OCI-LY1 (cell line): ENCODE measurements around the gene ZBTB20.

ENCODE experiments used
- H2AFZ ChIP-seq: fragments of 200-600 bp; sonication (generic), shearing (Covaris generic); 2 replicates; pipeline ENCODE4 v1.6.0; 2014; ENCODE audit warnings: antibody characterized with exemption, mild to moderate bottlenecking, low read length
- H3F3A ChIP-seq: fragments of 200-600 bp; sonication (generic), shearing (Covaris generic); 2 replicates; pipeline ENCODE4 v1.6.0; 2014; ENCODE audit warnings: mild to moderate bottlenecking, antibody characterized with exemption, low read length, moderate library complexity; ENCODE audit not compliant: insufficient read depth
- H3K27ac ChIP-seq: fragments of 200-600 bp; sonication (generic); 2 replicates; pipeline ENCODE4 v1.5.1; 2014; ENCODE audit warnings: low read length, mixed run types, mild to moderate bottlenecking, low read depth; ENCODE audit not compliant: poor library complexity, severe bottlenecking
- H3K27me3 ChIP-seq: fragments of 200-600 bp; sonication (generic); 2 replicates; pipeline ENCODE4 v1.6.0; 2014; ENCODE audit warnings: antibody characterized with exemption, mild to moderate bottlenecking, low read length, moderate library complexity; ENCODE audit not compliant: insufficient read depth
- H3K36me3 ChIP-seq: fragments of 200-600 bp; sonication (generic); 2 replicates; pipeline ENCODE4 v1.6.1; 2014; ENCODE audit warnings: mild to moderate bottlenecking, antibody characterized with exemption, low read length, moderate library complexity, mixed read lengths; ENCODE audit not compliant: insufficient read depth
- H3K4me1 ChIP-seq: fragments of 200-600 bp; sonication (generic); 2 replicates; pipeline ENCODE4 v1.5.1; 2014; ENCODE audit warnings: mild to moderate bottlenecking, low read length, moderate library complexity; ENCODE audit not compliant: insufficient read depth, severe bottlenecking
- H3K4me2 ChIP-seq: fragments of 200-600 bp; sonication (generic), shearing (Covaris generic); 2 replicates; pipeline ENCODE4 v1.6.1; 2014; ENCODE audit warnings: low read length
- H3K4me3 ChIP-seq: fragments of 200-600 bp; sonication (generic); 2 replicates; pipeline ENCODE4 v1.5.1; 2014; ENCODE audit warnings: low read length, low read depth, mild to moderate bottlenecking, mixed read lengths; ENCODE audit not compliant: poor library complexity, severe bottlenecking
- H3K79me2 ChIP-seq: fragments of 200-600 bp; shearing (Covaris generic); 2 replicates; pipeline ENCODE4 v1.6.1; 2016; ENCODE audit warnings: mixed run types, low read length, mixed read lengths; ENCODE audit not compliant: insufficient read depth
- H3K9ac ChIP-seq: fragments of 200-600 bp; sonication (generic), shearing (Covaris generic); 2 replicates; pipeline ENCODE4 v1.6.1; 2014; ENCODE audit warnings: mild to moderate bottlenecking, low read length, mixed read lengths
- H3K9me2 ChIP-seq: fragments of 200-600 bp; sonication (generic), shearing (Covaris generic); 2 replicates; pipeline ENCODE4 v1.6.1; 2014; ENCODE audit warnings: low read depth, mild to moderate bottlenecking, low read length, mixed read lengths
- H3K9me3 ChIP-seq: fragments of 200-600 bp; shearing (Covaris generic); 2 replicates; pipeline ENCODE4 v1.6.1; 2014; ENCODE audit warnings: low read length, mixed read lengths
- H4K20me1 ChIP-seq: fragments of 200-600 bp; sonication (generic), shearing (Covaris generic); 2 replicates; pipeline ENCODE4 v1.6.0; 2016; ENCODE audit warnings: mild to moderate bottlenecking, low read length; ENCODE audit not compliant: insufficient read depth
- EZH2 ChIP-seq: fragments of 200-600 bp; sonication (generic), shearing (Covaris generic); IDR thresholded peaks from 2 replicates; pipeline ENCODE4 v1.8.0; 2017; ENCODE audit warnings: borderline replicate concordance, mixed run types, mild to moderate bottlenecking, antibody characterized with exemption, low read length, moderate library complexity, mixed read lengths
- TF ChIP-seq, protein P1 (sequence below): fragments of 200-600 bp; sonication (generic), shearing (Covaris generic); IDR thresholded peaks from 2 replicates; pipeline ENCODE4 v1.5.1; 2017; ENCODE audit warnings: mild to moderate bottlenecking, antibody characterized with exemption, low read length, moderate library complexity, mixed read lengths

The ZBTB20 gene

DNA sequence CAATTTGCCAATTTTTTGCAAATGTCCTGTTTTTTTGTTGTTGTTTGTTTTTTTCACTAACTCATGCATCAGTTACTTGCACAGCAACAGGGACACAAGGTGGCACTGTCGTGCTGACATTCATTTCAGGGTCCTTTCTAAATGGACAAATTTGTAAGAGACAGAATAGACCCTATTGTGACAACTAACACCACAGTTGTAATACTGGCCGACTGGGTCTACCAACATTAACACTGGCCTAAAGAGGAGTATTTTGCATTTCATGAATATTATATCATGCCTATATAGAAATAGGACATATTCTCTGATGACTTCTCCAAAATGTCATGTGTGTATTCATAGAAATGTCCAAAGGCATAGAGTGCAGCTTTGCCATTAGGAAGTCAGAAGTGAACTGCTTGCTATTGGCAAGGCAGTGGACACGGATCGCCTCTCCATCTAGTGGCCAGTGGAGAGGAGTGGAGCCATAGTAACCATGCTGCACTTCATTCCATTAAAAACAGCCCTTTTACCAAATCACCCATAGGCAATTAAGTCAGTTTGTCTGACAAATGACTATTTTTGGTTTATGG, 54.8 kb downstream of the ZBTB20 start:
- Histone ChIP-seq H3K4me3 (no peak overlapping the region), H3F3A (no peaks in the 10 kb centered on the region), H3K79me2 (no peaks in the 10 kb centered on the region), H3K36me3 (no peaks in the 10 kb centered on the region), H4K20me1 (no peaks in the 10 kb centered on the region), H3K27ac (no peak overlapping the region), H3K9ac (no peak overlapping the region), H3K4me1 (peaks cover 7% of the 10 kb centered on the region), H3K9me3 (no peaks in the 10 kb centered on the region), H2AFZ (no peak overlapping the region), H3K27me3 (no peaks in the 10 kb centered on the region), H3K4me2 (no peak overlapping the region), H3K9me2 (no peaks in the 10 kb centered on the region)
- no peak for TF ChIP-seq EZH2
- TF ChIP-seq, protein P1, sequence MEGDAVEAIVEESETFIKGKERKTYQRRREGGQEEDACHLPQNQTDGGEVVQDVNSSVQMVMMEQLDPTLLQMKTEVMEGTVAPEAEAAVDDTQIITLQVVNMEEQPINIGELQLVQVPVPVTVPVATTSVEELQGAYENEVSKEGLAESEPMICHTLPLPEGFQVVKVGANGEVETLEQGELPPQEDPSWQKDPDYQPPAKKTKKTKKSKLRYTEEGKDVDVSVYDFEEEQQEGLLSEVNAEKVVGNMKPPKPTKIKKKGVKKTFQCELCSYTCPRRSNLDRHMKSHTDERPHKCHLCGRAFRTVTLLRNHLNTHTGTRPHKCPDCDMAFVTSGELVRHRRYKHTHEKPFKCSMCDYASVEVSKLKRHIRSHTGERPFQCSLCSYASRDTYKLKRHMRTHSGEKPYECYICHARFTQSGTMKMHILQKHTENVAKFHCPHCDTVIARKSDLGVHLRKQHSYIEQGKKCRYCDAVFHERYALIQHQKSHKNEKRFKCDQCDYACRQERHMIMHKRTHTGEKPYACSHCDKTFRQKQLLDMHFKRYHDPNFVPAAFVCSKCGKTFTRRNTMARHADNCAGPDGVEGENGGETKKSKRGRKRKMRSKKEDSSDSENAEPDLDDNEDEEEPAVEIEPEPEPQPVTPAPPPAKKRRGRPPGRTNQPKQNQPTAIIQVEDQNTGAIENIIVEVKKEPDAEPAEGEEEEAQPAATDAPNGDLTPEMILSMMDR: peak; percentile 83

DNA sequence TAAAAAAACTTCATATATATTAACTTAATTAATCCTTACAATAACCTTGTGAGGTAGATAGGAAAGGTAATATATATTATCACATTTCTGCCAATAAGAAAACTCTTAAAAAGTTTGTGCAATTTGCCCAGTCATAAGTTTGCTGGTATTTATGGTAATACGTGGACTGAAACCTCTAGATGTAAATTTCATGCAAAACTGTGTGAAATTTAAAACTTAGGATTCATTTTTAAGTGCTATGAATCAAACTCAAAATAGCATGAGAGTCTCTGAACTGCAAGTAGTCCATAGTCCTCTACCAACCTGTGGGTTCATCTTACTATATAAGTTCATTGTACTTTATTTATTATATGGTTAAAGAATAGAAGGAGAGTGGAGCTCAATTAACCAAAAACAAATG, 56.4 kb downstream of the ZBTB20 start:
- no peaks in the 10 kb centered on the region for H3K9me2 ChIP-seq
- no peak overlapping the region for H2AFZ ChIP-seq
- no peaks in the 10 kb centered on the region for H3F3A ChIP-seq
- H3K9ac ChIP-seq: no peak overlapping the region
- no peaks in the 10 kb centered on the region for H3K9me3 ChIP-seq
- H3K4me2 ChIP-seq: no peak overlapping the region
- H3K4me3 ChIP-seq: no peak overlapping the region
- no peaks in the 10 kb centered on the region for H3K79me2 ChIP-seq
- H3K4me1 ChIP-seq: peaks cover 7% of the 10 kb centered on the region
- H3K36me3 ChIP-seq: no peaks in the 10 kb centered on the region
- TF ChIP-seq, protein P1: no peak
- no peak for TF ChIP-seq EZH2
- no peaks in the 10 kb centered on the region for H4K20me1 ChIP-seq
- no peaks in the 10 kb centered on the region for H3K27me3 ChIP-seq
- H3K27ac ChIP-seq: no peak overlapping the region

DNA sequence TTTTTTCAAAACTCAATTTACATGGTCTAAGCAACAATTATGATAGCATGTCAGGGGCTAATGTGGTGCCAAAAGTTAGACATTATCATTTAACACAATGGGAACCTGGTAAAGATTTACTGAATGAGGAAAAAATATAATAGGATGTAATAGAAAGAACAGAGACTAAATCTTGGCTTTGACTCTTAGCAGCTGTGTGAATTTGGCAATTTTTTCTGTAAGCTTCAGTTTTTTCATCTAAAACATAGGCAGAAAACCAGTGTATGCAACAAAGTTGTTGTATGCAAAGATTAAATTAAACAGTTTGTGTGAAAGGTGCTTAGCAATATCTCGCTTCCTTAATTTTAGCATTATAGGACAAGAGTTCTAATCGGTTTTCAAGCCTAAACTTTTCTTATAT, 57.6 kb downstream of the ZBTB20 start:
- Histone ChIP-seq H2AFZ (no peak overlapping the region), H4K20me1 (no peaks in the 10 kb centered on the region), H3K79me2 (no peaks in the 10 kb centered on the region), H3K9me2 (no peaks in the 10 kb centered on the region), H3K27me3 (no peaks in the 10 kb centered on the region), H3K9me3 (no peaks in the 10 kb centered on the region), H3F3A (no peaks in the 10 kb centered on the region), H3K27ac (no peak overlapping the region), H3K4me1 (peaks cover 7% of the 10 kb centered on the region), H3K9ac (no peak overlapping the region), H3K4me2 (no peak overlapping the region), H3K36me3 (no peaks in the 10 kb centered on the region), H3K4me3 (no peak overlapping the region)
- TF ChIP-seq, protein P1: no peak
- no peak for TF ChIP-seq EZH2
